DMS53 treated with DMSO at 0.1 percent for 48 hours (cell line): Measurements from ENCODE around the gene PYHIN1.

Source experiments
- DNase-seq: peaks from one replicate; lab custom pipeline; 2025; ENCODE audit not compliant: unreplicated experiment; lab: John Stamatoyannopoulos, UW

Gene PYHIN1

DNA sequence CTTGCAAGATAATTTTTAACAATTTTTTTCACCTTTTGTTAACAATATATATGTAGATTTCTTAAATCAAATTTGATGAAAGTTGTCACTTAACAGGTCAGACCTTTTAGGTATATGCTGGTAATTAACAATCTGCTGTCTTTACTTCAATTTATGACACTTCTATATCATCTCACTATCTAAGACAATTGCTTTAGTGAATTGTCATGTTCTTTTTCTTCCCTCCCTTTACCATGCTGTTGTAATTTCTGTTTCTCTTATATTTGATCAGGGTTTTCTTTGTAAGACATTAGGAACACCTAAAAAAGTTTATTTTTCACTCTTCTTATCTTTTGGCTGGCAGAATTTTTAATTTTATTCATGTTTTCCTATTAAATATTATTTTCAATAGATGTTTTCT lies 80.4 kb downstream of the PYHIN1 start:
- no peak for DNase-seq

DNA sequence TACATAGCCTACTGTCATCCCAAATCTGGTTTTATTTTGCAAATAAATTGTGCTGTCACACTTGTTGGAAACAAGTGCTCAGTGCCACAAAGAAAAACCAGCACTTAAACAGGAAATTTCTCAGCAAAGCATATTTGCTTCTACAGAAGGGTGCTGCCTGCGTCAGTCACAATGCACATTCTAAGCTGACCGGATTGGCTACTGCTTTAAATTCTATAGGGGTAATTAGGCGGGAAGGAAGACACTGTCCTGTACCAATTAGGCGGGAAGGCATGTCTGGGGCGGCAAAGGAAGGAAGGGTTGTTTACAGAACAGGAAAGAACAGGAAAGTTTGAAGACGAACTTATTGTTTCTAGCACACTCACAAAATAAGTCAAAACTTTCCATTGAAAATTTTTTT lies 81.1 kb downstream of the PYHIN1 start:
- no peak for DNase-seq

DNA sequence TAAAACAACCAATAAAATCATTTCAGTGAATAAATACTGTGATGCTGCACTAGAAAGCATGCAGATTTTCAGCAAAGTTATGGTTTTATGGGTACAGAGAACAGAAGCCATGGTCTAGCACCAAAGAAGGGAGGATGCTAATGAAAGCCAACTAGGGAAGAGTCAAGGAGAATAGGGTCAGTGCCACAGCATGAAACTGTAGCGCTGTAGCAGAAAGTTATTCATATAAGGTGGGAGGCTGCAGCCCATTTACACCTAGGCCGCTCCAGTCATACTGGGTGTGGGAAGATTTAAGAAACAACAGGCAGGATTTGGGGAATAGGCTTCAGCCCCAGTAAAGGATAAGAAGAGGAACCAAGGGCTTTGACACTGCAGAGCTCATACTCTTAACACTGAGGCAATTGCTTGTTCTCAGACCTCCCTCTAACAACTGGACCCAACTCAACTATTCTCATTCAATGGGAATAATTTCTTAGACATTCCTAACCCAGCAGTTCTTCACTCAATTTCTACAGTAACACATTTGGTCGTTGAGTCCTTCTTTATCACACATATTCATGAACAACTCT lies 82.7 kb downstream of the PYHIN1 start:
- no peak for DNase-seq

DNA sequence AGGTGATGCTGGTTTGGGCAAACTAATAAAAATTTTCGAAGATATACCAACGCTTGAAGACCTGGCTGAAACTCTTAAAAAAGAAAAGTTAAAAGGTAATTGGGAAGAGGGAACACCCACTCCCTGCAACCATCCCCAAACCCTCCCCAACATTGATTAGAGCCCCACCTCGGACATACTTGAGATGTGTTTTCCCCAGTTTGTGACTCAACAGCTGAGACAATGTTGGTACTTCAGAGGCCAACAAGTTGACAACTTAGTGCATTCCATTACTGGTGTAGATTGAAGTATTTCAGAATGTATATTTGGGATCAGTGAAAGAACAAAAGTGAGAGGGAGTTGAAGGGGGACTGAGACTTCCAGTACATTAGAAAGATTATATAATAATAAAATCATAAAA lies 83.5 kb downstream of the PYHIN1 start:
- DNase-seq = no peak

DNA sequence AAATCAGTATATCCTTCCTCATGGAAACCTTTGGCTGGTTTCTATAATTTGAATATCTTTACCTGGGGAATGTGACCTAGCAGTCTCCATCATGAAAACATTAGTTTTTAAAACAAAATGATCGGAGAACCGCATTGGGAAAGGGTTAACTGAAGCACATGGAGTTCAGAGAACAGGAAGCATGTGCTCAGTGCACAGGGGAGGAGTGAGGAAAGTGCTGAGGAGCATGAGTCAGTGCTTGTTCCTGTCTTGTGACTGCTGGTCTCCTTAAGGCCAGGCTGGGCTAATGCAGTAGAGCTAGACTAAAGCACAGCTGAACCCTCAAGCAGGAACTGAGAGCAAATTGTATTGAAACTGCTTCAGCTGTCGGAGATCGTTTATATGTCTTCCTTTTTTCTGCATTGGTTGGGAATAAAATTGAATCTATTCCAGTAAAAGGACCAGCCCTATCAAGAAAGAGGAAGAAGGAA lies 84.1 kb downstream of the PYHIN1 start:
- no peak for DNase-seq

DNA sequence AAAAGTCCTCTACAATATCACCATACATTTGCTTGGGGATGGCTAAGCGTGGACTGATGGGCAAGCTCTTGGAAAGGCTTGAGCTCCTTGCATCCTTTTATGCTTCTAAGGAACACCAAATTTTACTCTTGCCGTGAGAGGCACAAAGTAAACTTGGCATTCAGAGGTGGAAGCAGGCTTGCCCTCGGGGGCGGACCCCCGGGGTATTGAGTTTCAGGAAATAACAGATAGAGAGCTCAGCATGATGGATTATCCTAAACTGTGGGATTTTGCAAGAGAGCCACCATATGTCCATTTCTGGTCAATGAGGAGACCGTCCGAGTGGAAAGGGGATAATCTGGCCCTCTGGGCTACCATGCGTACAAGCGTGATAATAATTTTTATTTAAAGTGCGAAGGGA lies 92.4 kb downstream of the PYHIN1 start:
- no peak for DNase-seq

DNA sequence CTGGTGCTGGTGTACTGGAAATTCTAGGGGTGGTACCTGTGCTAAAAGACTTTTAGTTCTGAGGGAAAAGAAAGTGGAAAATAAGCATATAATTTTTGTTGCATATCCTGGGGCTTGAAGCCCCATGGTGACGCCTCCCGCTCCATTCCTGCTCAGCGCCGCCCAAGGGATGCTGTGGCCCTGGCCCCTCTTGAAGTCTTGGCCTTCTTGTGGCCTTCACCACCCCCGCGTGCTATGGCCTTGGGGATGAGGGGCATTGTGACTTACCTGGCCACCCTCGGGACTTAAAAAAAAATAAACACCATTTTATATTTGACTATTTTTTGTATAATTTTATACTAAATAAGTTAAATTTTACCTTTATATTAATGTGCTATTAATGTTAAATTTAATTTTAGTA lies 93.7 kb downstream of the PYHIN1 start:
- no peak for DNase-seq
